ENCODE data around the gene SDF2L1. TPM values are rescaled to one million over a fixed set of nuclear protein-coding genes. Genes with fewer than 3 reads are reported as not detected.

SDF2L1 gene
- polyA plus RNA-seq, 1 experiment: 12.6 TPM

- ChIA-PET CTCF (no interaction called here), POLR2A (no interaction called here)
- H3K9me3 ChIP-seq (ENCODE audit: control insufficient read depth, insufficient read depth, low read length): no peaks in the 10 kb centered on the region; the same call in 1 of the 2 replicates
- no peak for DNase-seq (ENCODE audit: low read depth, low spot score)
- peak overlapping the region; percentile 39 for H3K27ac ChIP-seq (ENCODE audit: low read depth, low read length)
- TF ChIP-seq CTCF (IDR thresholded peaks at IDR 0.05; ENCODE audit: low read depth, low read length): no peak
- no peak overlapping the region for H3K4me3 ChIP-seq (ENCODE audit: low read depth, low read length)
- H3K27me3 ChIP-seq (ENCODE audit: control insufficient read depth, insufficient read depth, low read length): no peaks in the 10 kb centered on the region
Measured at GRCh38 chr22:21623648-21623970, 18.5 kb upstream of the SDF2L1 start.

GRCh38 chr22:21624120-21624879 is 17.8 kb upstream of the SDF2L1 start:
- DNase-seq (ENCODE audit: low read depth, low spot score): no peak
- H3K9me3 ChIP-seq (ENCODE audit: control insufficient read depth, insufficient read depth, low read length): no peaks in the 10 kb centered on the region; the same call in 1 of the 2 replicates
- CTCF ChIA-PET: interaction anchor here (1.5 kb wide), 1 partner anchor 22 kb away, joined by 3 read pairs; no protein-coding TSS in a partner anchor
- peak; percentile 47 for TF ChIP-seq CTCF (IDR thresholded peaks at IDR 0.05; ENCODE audit: low read depth, low read length)
- H3K27ac ChIP-seq (ENCODE audit: low read depth, low read length): peak overlapping the region; percentile 39
- H3K27me3 ChIP-seq (ENCODE audit: control insufficient read depth, insufficient read depth, low read length): no peaks in the 10 kb centered on the region
- POLR2A ChIA-PET: no interaction called here
- no peak overlapping the region for H3K4me3 ChIP-seq (ENCODE audit: low read depth, low read length)

GRCh38 chr22:21624880-21625791 is 17.0 kb upstream of the SDF2L1 start:
- TF ChIP-seq CTCF (IDR thresholded peaks at IDR 0.05; ENCODE audit: low read depth, low read length): no peak
- ChIA-PET CTCF (interaction anchor here (0.8 to 1.5 kb wide), 2 partner anchors 17 to 21 kb away, joined by 3 read pairs; partner anchors contain the start of gene SDF2L1), POLR2A (interaction anchor here (0.6 kb wide), 1 partner anchor 19 kb away, joined by 4 read pairs; no protein-coding TSS in a partner anchor)
- peak overlapping the region; percentile 39 for H3K27ac ChIP-seq (ENCODE audit: low read depth, low read length)
- DNase-seq (ENCODE audit: low read depth, low spot score): no peak
- H3K4me3 ChIP-seq (ENCODE audit: low read depth, low read length): no peak overlapping the region
- H3K27me3 ChIP-seq (ENCODE audit: control insufficient read depth, insufficient read depth, low read length): no peaks in the 10 kb centered on the region
- H3K9me3 ChIP-seq (ENCODE audit: control insufficient read depth, insufficient read depth, low read length): no peaks in the 10 kb centered on the region; the same call in 1 of the 2 replicates

- no peak for DNase-seq (ENCODE audit: low read depth, low spot score)
- Histone ChIP-seq H3K9me3 (ENCODE audit: control insufficient read depth, insufficient read depth, low read length) (no peaks in the 10 kb centered on the region; the same call in 1 of the 2 replicates), H3K27me3 (ENCODE audit: control insufficient read depth, insufficient read depth, low read length) (no peaks in the 10 kb centered on the region), H3K27ac (ENCODE audit: low read depth, low read length) (no peak overlapping the region), H3K4me3 (ENCODE audit: low read depth, low read length) (no peak overlapping the region)
- ChIA-PET POLR2A (no interaction called here), CTCF (interaction anchor here (0.8 kb wide), 1 partner anchor 16 kb away, joined by 3 read pairs; the partner anchor contains the start of gene SDF2L1)
- no peak for TF ChIP-seq CTCF (IDR thresholded peaks at IDR 0.05; ENCODE audit: low read depth, low read length)
Measured at GRCh38 chr22:21626073-21626734, 15.9 kb upstream of the SDF2L1 start.
